Gastroesophageal sphincter (tissue), 4 donors: ENCODE measurements around the gene CLASP2. TPM values are rescaled to one million over a fixed set of nuclear protein-coding genes. Genes with fewer than 3 reads are reported as not detected.
A peak's percentile ranks its signal among the peaks of the same experiment; 100 is the strongest.
"Not testable (repeated sequence)": the region's sequence is repeated elsewhere in the genome, so short reads cannot be mapped to it uniquely, and the experiment has no call there.

Experiments used
- ATAC-seq: fragments of 150-250 bp; one replicate; pipeline ENCODE4 v1.9.1; 2016; ENCODE audit warnings: mild to moderate bottlenecking, moderate library complexity
- H3K27ac ChIP-seq, 4 donors: fragments of 200-600 bp; sonication (generic) in 3 of 4; 1 replicate in 3 of 4; 2 replicates in 1 of 4; pipeline ENCODE4 v1.5.1; 2016 to 2019
- H3K27me3 ChIP-seq: fragments of 200-600 bp; sonication (generic); one replicate; pipeline ENCODE4 v1.5.1; 2019
- H3K36me3 ChIP-seq, 2 donors: fragments of 200-600 bp; sonication (generic); one replicate each; pipeline ENCODE4 v1.5.1; 2019; ENCODE audit warnings: control low read depth in 1 of 2
- H3K4me1 ChIP-seq, 3 donors: fragments of 200-600 bp; sonication (generic); 1 replicate in 2 of 3; 2 replicates in 1 of 3; pipeline ENCODE4 v1.5.1; 2016 to 2019; ENCODE audit warnings: control low read depth in 2 of 3
- H3K4me3 ChIP-seq, 2 donors: fragments of 200-600 bp; sonication (generic); one replicate each; pipeline ENCODE4 v1.5.1; 2019; ENCODE audit warnings: mild to moderate bottlenecking in 1 of 2, moderate library complexity in 1 of 2
- H3K9me3 ChIP-seq, 3 donors: fragments of 200-600 bp; sonication (generic); one replicate each; pipeline ENCODE4 v1.5.1; 2017 to 2019; ENCODE audit warnings: control low read depth in 2 of 3
- EP300 ChIP-seq: sonication (generic); formaldehyde crosslinking; IDR thresholded peaks from one replicate; pipeline ENCODE4 v1.6.1; 2017; ENCODE audit warnings: antibody characterized with exemption, mild to moderate bottlenecking
- POLR2A ChIP-seq, 2 donors: fragments of 450-650 bp; IDR thresholded peaks; one replicate each; pipeline ENCODE4 v1.6.1; 2017; ENCODE audit warnings: antibody characterized with exemption in 2 of 2, mild to moderate bottlenecking in 2 of 2, moderate library complexity in 1 of 2
- POLR2AphosphoS5 ChIP-seq: sonication (generic); formaldehyde crosslinking; IDR thresholded peaks from one replicate; pipeline ENCODE4 v1.6.1; 2017; ENCODE audit warnings: antibody characterized with exemption
- WGBS, 2 donors: methylation state at CpG; one replicate each; pipeline ENCODE4 v1.1.5; 2018; ENCODE audit warnings: low coverage in 1 of 2; 5-methylcytosine and 5-hydroxymethylcytosine counted together
- total RNA-seq, 4 donors: library from RNA; depleted of rRNA; stranded (reverse); fragments of >200 nt; gene quantifications; one replicate each; pipeline ENCODE4 v1.1.0, GENCODE V29; 2016
- TF ChIP-seq, protein P1 (sequence below), 4 experiments: fragments of 200-600 bp in 2 of 4; fragments of 450-650 bp in 2 of 4; sonication (generic) in 1 of 4; IDR thresholded peaks; one replicate each; pipeline ENCODE4 v1.5.1; 2017 to 2019; ENCODE audit warnings: antibody characterized with exemption in 4 of 4, mild to moderate bottlenecking in 2 of 4, moderate library complexity in 2 of 4

The CLASP2 gene
- total RNA-seq, 4 donors from 2014 or later = 45.3 to 90.7 (median 54.1) TPM

DNA sequence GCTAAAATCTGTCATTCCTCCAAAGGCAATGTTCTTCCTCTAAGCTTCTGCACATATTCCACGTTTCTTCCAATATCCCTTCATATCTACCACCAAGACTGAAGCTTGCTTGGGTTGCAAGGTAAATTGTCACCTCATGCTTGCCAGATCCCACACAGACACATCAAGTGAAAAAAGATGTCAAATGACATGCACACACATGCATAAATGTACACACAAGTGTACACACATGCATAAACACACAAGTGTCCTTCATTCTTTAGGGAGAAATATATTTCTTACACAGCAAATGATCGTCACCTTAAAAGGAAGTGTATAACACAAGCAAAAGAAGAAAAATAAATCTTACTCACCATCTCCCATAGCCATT is 59.4 kb downstream of the CLASP2 start:
- Histone ChIP-seq H3K27ac (peak overlapping the region; percentile 18 to 78 (median 76)), H3K27me3 (no peaks in the 10 kb centered on the region), H3K36me3 (no peaks in the 10 kb centered on the region), H3K4me3 (peak overlapping the region; percentile 51 to 81), H3K4me1 (peaks cover 6 to 53% (median 16%) of the 10 kb centered on the region in 3 donors), H3K9me3 (no peaks in the 10 kb centered on the region)
- no peak for ATAC-seq
- WGBS, 2 donors = 0% methylated on average over 2 of the region's 2 CpGs
- TF ChIP-seq EP300 = no peak

DNA sequence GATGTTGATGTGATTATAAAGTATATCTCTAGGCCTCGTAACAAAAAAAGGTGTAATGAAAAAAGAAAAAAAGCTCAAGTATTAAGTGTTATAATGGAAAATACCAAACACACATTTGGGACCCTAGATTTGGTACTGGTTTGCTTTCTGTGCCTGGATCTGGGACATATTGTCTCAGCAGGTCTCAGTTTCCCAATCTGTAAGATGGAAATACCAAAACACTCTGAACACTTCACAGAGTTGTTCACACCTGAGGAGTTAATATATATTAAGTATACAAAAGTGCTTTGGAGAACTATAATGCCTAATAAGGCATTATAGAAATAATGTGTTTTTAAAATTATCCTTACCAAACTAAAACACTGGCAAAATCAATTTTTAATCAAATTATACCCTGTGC is 60.0 kb downstream of the CLASP2 start:
- no peak for ATAC-seq
- H3K36me3 ChIP-seq = no peaks in the 10 kb centered on the region
- 29 to 47% methylated on average over 1 of the region's 1 CpG for WGBS, 2 donors
- peak overlapping the region; percentile 51 to 81 for H3K4me3 ChIP-seq
- H3K27me3 ChIP-seq = no peaks in the 10 kb centered on the region
- no peak for TF ChIP-seq POLR2A (IDR thresholded peaks at IDR 0.05)
- TF ChIP-seq, protein P1, sequence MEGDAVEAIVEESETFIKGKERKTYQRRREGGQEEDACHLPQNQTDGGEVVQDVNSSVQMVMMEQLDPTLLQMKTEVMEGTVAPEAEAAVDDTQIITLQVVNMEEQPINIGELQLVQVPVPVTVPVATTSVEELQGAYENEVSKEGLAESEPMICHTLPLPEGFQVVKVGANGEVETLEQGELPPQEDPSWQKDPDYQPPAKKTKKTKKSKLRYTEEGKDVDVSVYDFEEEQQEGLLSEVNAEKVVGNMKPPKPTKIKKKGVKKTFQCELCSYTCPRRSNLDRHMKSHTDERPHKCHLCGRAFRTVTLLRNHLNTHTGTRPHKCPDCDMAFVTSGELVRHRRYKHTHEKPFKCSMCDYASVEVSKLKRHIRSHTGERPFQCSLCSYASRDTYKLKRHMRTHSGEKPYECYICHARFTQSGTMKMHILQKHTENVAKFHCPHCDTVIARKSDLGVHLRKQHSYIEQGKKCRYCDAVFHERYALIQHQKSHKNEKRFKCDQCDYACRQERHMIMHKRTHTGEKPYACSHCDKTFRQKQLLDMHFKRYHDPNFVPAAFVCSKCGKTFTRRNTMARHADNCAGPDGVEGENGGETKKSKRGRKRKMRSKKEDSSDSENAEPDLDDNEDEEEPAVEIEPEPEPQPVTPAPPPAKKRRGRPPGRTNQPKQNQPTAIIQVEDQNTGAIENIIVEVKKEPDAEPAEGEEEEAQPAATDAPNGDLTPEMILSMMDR (IDR thresholded peaks at IDR 0.05) = no peak
- no peak for TF ChIP-seq EP300
- no peak for TF ChIP-seq POLR2AphosphoS5
- H3K4me1 ChIP-seq = peaks cover 6 to 55% (median 16%) of the 10 kb centered on the region in 3 donors
- H3K9me3 ChIP-seq = no peaks in the 10 kb centered on the region
- H3K27ac ChIP-seq = peak overlapping the region; percentile 29 to 78 (median 76)

DNA sequence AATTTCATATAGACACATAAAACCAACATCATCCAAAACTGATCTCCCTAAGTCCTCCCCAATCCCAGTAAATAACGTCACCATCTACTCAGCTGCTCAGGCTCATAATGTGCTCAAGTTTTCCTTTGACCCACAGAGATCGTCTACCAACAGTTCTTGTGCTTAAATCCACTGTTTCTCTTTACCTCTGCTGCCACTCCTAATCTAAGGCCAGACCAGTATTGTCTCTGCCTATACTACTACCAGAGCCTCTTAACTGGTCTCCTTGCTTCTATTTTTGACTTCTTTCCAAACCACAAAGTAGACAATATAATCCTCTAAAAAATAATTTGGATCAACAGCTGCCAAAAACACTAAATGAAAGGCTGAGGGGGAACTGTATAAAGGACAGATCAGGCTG is 65.3 kb downstream of the CLASP2 start:
- no peak for TF ChIP-seq POLR2A (IDR thresholded peaks at IDR 0.05)
- TF ChIP-seq, protein P1 (IDR thresholded peaks at IDR 0.05) = no peak
- TF ChIP-seq EP300 = no peak
- TF ChIP-seq POLR2AphosphoS5 = no peak
- ATAC-seq = no peak
- H3K27me3 ChIP-seq = no peaks in the 10 kb centered on the region
- WGBS, 2 donors = 53 to 67% methylated on average over 2 of the region's 2 CpGs
- peaks cover 0 to 40% (median 5%) of the 10 kb centered on the region in 3 donors for H3K4me1 ChIP-seq
- H3K4me3 ChIP-seq = no peak overlapping the region
- no peaks in the 10 kb centered on the region for H3K36me3 ChIP-seq
- H3K9me3 ChIP-seq = no peaks in the 10 kb centered on the region
- no peak overlapping the region for H3K27ac ChIP-seq

DNA sequence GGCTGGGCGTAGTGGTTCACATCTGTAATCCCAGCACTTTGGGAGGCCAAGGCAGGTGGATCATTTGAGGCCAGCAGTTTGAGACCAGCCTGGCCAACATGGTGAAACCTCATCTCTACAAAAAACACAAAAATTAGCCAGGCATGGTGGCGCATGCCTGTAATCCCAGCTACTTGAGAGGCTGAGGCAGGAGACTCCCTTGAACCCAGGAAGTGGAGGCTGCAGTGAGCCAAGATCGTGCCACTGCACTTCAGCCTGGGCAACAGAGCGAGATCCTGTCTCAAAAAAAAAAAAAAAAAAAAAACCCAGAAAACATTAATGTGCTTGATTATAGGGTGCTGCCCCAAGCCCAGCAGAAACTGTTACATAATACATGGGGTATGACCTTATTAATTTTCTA is 67.0 kb downstream of the CLASP2 start:
- H3K4me3 ChIP-seq, H3K9me3 ChIP-seq, H3K27ac ChIP-seq, H3K27me3 ChIP-seq, ATAC-seq, H3K36me3 ChIP-seq: not testable (repeated sequence)
- 88 to 100% methylated on average over 1 to 3 of the region's 4 CpGs for WGBS, 2 donors
- peaks cover 0 to 32% (median 0%) of the 10 kb centered on the region in 3 donors for H3K4me1 ChIP-seq

DNA sequence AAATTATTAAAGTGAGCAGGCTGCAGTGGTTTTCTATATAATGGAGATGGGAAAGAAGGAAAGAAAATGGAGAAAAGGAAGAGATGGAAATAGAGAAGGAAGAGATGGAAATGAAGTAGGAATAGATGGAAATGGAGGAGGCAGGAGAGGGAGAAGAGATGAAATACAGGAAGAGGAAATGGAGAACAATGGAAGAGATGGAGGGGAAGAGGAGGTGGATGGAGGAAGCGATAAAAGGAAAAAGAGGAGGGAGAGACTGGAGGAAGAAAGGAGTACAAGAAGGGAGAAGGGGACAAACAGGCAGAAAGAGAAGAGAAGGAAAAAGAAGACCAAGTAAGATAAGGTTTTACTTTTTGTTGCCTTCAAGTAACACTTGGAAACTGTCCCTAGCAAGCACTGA is 67.6 kb downstream of the CLASP2 start:
- no peaks in the 10 kb centered on the region for H3K9me3 ChIP-seq
- H3K27me3 ChIP-seq = no peaks in the 10 kb centered on the region
- H3K27ac ChIP-seq = no peak overlapping the region
- H3K36me3 ChIP-seq = peaks cover 0 to 5% of the 10 kb centered on the region in 2 donors
- peaks cover 0 to 32% (median 0%) of the 10 kb centered on the region in 3 donors for H3K4me1 ChIP-seq
- 80 to 89% methylated on average over 1 of the region's 1 CpG for WGBS, 2 donors
- no peak overlapping the region for H3K4me3 ChIP-seq
- no peak for ATAC-seq
- TF ChIP-seq, protein P1 (IDR thresholded peaks at IDR 0.05) = no peak

DNA sequence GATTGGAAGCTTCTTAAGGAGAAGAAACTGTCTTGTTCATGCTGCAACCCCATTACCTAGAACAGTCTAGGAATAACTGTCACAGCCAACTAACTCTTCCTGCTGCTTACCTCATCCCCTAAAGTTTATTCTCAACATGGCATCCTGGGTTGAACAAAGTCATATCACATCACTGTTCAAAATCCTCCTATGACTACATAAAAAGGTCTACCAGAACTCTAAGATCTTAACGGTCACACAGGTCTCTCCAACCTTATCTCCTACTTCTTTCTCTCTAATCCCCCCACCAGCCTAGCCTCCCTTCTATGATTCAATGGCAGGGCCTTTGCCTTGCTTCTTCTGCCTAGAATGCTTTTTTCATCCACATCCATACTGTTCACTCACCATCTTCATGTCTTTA is 69.3 kb downstream of the CLASP2 start:
- no peak overlapping the region for H3K4me3 ChIP-seq
- TF ChIP-seq, protein P1 (IDR thresholded peaks at IDR 0.05) = no peak
- TF ChIP-seq POLR2AphosphoS5 (no peak), POLR2A (IDR thresholded peaks at IDR 0.05) (no peak)
- ATAC-seq = no peak
- WGBS, 2 donors = 80 to 89% methylated on average over 1 of the region's 1 CpG
- peaks cover 0 to 5% of the 10 kb centered on the region in 2 donors for H3K36me3 ChIP-seq
- H3K9me3 ChIP-seq = no peaks in the 10 kb centered on the region
- H3K4me1 ChIP-seq = peaks cover 0 to 32% (median 0%) of the 10 kb centered on the region in 3 donors
- H3K27me3 ChIP-seq = no peaks in the 10 kb centered on the region
- no peak overlapping the region for H3K27ac ChIP-seq
